Heart left ventricle (tissue), 13 donors: ENCODE data around the gene SUGP2.

ENCODE experiments used
- CTCF ChIP-seq, 12 donors: fragments of 200-600 bp; sonication (generic) in 4 of 12; IDR thresholded peaks; one replicate each; pipeline versions ENCODE4 v1.5.0 to v1.8.0; 2018 to 2022; ENCODE audit warnings: antibody characterized with exemption in 12 of 12, mild to moderate bottlenecking in 5 of 12
- POLR2A ChIP-seq, 2 donors: fragments of 450-650 bp; IDR thresholded peaks; one replicate each; pipeline ENCODE4 v1.6.1; 2017; ENCODE audit warnings: antibody characterized with exemption in 2 of 2, mild to moderate bottlenecking in 2 of 2, moderate library complexity in 2 of 2
- donor health status: ischemic (EF 13 %, LVEDD 7.1; RV severe dilation, severe dysfunction).
- donor health status: DM: no; HTN: yes; CAD: no.
- donor health status: DM: no; HTN: no; CAD: no.
- donor health status: ischemic (EF 25% LVEDD 6.9; RV normal size, moderate dysfunction).
- donor health status: ischemic (EF 25% LVEDD 5.7; RV mildly dilated, moderate dysfunction).
- donor health status: ischemic (EF 35%, LVEDD 5.7; RV mildly dilated, moderate dysfunction).
- donor health status: nonischemic (EF 11% LVEDD 7.7; RV severe dilation, severe dysfunction).
- donor health status: DM: yes; HTN: yes; CAD: no.
- donor health status: PGD.
- donor health status: ischemic (EF 29% LVEDD 5.4; RV normal size, mild dysfunction).
- donor health status: nonischemic (EF 23%, LVEDD 6.1; RV moderate dilation, normal function).

GRCh38 chr19:19059837-19060611 lies 26.7 kb upstream of the SUGP2 start:
- TF ChIP-seq CTCF (IDR thresholded peaks at IDR 0.05) (no peak), POLR2A (IDR thresholded peaks at IDR 0.05) (no peak)
